ENCODE data around the gene DYNLT1. TPM values are rescaled to one million over a fixed set of nuclear protein-coding genes. Genes with fewer than 3 reads are reported as not detected.

DYNLT1 gene
- total and polyA plus RNA-seq, 2 experiments from 2014 or later: 60.9 to 241 TPM

- no peak for TF ChIP-seq ZNF462 (CRISPR knock-in tag; IDR thresholded peaks at IDR 0.05)
- no peak for TF ChIP-seq ZNF114 (CRISPR knock-in tag; IDR thresholded peaks at IDR 0.05)
- no peak for TF ChIP-seq REST (IDR thresholded peaks at IDR 0.05; ENCODE audit: unreplicated experiment)
- no peak for TF ChIP-seq CREB1 (CRISPR knock-in tag; IDR thresholded peaks at IDR 0.05; ENCODE audit: low read depth)
These were observed 30.0 kb upstream of the DYNLT1 start (continued) for GRCh38 chr6:158674342-158675131.

- Histone ChIP-seq H3K9me2 (ENCODE audit: insufficient read depth) (no peaks in the 10 kb centered on the region), H3K79me2 (replicated peaks; ENCODE audit: insufficient read depth) (no peaks in the 10 kb centered on the region), H3K27ac (ENCODE audit: low read depth) (no peak overlapping the region), H4K20me1 (replicated peaks; ENCODE audit: insufficient read depth) (no peaks in the 10 kb centered on the region), H3K36me3 (ENCODE audit: insufficient read depth) (no peaks in the 10 kb centered on the region), H3K4me3 (no peak overlapping the region), H3K27me3 (ENCODE audit: insufficient read depth) (no peaks in the 10 kb centered on the region), H3F3A (replicated peaks; ENCODE audit: low read depth) (no peaks in the 10 kb centered on the region), H2AFZ (no peak overlapping the region), H3K4me2 (no peak overlapping the region), H3K4me1 (ENCODE audit: insufficient read depth) (no peaks in the 10 kb centered on the region)
- no peaks in the 10 kb centered on the region for H3K9me3 Mint-ChIP-seq
- peaks cover 4% of the 10 kb centered on the region for H3K4me1 Mint-ChIP-seq
- no peak overlapping the region for H3K27ac Mint-ChIP-seq
- no peak overlapping the region for H3K4me3 Mint-ChIP-seq
- DNase-seq (ENCODE audit: low spot score) (no peak), ATAC-seq (no peak)
- no peaks in the 10 kb centered on the region for H3K36me3 Mint-ChIP-seq (ENCODE audit: low read depth)
- H3K27me3 Mint-ChIP-seq (ENCODE audit: insufficient read depth, low read depth, poor library complexity): peaks cover 4% of the 10 kb centered on the region
- TF ChIP-seq STAT1 (IDR thresholded peaks at IDR 0.05; ENCODE audit: unreplicated experiment): no peak
- TF ChIP-seq ZNF114 (CRISPR knock-in tag; IDR thresholded peaks at IDR 0.05): no peak
- TF ChIP-seq POLR2AphosphoS5 (IDR thresholded peaks at IDR 0.05; ENCODE audit: low read depth): no peak
- no peak for TF ChIP-seq ZNF331 (CRISPR knock-in tag; IDR thresholded peaks at IDR 0.05; ENCODE audit: low read depth)
- TF ChIP-seq EZH2phosphoT487 (IDR thresholded peaks at IDR 0.05; ENCODE audit: unreplicated experiment): no peak
These were observed 28.2 kb upstream of the DYNLT1 start for GRCh38 chr6:158672726-158673125.

All from GM23338 (cell line).